ENCODE results near the gene MARCHF10.

DNA sequence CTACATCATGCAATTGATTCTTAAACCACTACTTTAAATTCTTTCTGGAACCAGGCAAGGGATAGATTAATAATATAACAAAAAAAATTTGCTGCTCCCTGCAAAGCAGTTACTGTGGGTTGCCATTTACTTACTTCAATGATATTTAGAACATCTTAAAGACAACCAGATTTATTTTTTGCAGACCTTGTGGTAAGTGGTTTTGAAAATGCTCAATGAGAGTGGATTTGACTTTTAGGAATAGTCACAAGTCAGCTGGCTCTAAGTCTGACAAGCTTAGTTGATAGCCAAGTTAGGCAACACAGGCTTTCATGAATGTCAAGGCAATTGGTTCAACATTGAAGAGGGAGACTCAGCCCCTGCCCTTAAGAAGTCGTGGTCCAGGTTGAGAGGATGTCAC is 11.8 kb downstream of the MARCHF10 start:
- TF ChIP-seq EZH2 (IDR thresholded peaks at IDR 0.05; ENCODE audit: borderline replicate concordance, insufficient read depth, low read length, poor library complexity, severe bottlenecking) (no peak), EP300 (conservative IDR thresholded peaks at IDR 0.05; ENCODE audit: poor library complexity, severe bottlenecking) (no peak), POLR2AphosphoS5 (IDR thresholded peaks at IDR 0.05) (no peak), MXI1 (conservative IDR thresholded peaks at IDR 0.05; ENCODE audit: poor library complexity, severe bottlenecking) (no peak), REST (IDR thresholded peaks at IDR 0.05; ENCODE audit: borderline replicate concordance) (no peak), RAD21 (conservative IDR thresholded peaks at IDR 0.05) (no peak)
- TF ChIP-seq, protein P1, sequence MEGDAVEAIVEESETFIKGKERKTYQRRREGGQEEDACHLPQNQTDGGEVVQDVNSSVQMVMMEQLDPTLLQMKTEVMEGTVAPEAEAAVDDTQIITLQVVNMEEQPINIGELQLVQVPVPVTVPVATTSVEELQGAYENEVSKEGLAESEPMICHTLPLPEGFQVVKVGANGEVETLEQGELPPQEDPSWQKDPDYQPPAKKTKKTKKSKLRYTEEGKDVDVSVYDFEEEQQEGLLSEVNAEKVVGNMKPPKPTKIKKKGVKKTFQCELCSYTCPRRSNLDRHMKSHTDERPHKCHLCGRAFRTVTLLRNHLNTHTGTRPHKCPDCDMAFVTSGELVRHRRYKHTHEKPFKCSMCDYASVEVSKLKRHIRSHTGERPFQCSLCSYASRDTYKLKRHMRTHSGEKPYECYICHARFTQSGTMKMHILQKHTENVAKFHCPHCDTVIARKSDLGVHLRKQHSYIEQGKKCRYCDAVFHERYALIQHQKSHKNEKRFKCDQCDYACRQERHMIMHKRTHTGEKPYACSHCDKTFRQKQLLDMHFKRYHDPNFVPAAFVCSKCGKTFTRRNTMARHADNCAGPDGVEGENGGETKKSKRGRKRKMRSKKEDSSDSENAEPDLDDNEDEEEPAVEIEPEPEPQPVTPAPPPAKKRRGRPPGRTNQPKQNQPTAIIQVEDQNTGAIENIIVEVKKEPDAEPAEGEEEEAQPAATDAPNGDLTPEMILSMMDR (IDR thresholded peaks at IDR 0.05; ENCODE audit: poor library complexity, severe bottlenecking), result no peak

All from neural cell (in vitro differentiated cells).